ENCODE measurements around the gene GANAB. TPM values are rescaled to one million over a fixed set of nuclear protein-coding genes. Genes with fewer than 3 reads are reported as not detected.
"Not testable (repeated sequence)": the region's sequence is repeated elsewhere in the genome, so short reads cannot be mapped to it uniquely, and the experiment has no call there.

The GANAB gene
- polyA plus RNA-seq, 3 donors = 390 to 407 (median 396) TPM

- no peak for DNase-seq (ENCODE audit: low read depth in 3 of 3, low spot score in 2 of 3)
Observed at GRCh38 chr11:62669420-62670161, 23.2 kb upstream of the GANAB start.

- no peak for DNase-seq (ENCODE audit: low read depth in 3 of 3, low spot score in 2 of 3)
Observed at GRCh38 chr11:62667460-62667859, 21.0 kb upstream of the GANAB start.

DNA sequence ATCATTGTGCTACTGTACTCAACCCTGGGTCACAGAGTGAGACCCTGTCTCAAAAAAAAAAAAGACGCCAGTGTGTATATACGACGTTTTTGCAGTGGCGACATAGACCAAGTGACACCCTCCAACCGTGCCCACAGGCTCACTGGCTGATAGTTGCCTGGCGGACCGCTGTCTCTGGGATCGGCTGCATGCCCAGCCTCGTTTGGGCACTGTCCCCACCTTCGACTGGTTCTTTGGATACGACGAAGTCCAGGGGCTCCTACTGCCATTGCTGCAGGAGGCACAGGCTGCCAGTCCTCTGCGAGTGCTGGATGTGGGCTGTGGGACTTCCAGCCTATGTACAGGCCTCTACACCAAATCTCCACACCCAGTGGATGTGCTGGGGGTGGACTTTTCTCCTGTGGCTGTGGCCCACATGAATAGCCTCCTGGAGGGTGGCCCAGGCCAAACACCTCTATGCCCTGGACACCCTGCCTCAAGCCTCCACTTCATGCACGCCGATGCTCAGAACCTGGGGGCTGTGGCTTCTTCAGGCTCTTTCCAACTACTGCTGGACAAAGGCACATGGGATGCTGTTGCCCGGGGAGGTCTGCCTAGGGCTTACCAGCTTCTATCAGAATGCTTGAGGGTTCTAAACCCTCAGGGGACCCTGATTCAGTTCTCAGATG lies 20.0 kb upstream of the GANAB start:
- DNase-seq (ENCODE audit: low read depth in 3 of 3, low spot score in 2 of 3) = no peak

- peak in 1 of 3 donors; percentile 57 for DNase-seq (ENCODE audit: low read depth in 3 of 3, low spot score in 2 of 3)
Observed at GRCh38 chr11:62665599-62666258, 19.3 kb upstream of the GANAB start.

- DNase-seq (ENCODE audit: low read depth in 3 of 3, low spot score in 2 of 3) = peak; percentile 90 to 91 (median 91)
Observed at GRCh38 chr11:62665075-62665598, 18.7 kb upstream of the GANAB start, which contains the start of the genes C11orf98 and CSKMT. Gene C11orf98 (minus strand): TSS chr11:62665210. CDS start chr11:62665169, 41 bp downstream. Gene CSKMT (plus strand): TSS chr11:62665312. CDS start chr11:62665880, 568 bp downstream.

DNA sequence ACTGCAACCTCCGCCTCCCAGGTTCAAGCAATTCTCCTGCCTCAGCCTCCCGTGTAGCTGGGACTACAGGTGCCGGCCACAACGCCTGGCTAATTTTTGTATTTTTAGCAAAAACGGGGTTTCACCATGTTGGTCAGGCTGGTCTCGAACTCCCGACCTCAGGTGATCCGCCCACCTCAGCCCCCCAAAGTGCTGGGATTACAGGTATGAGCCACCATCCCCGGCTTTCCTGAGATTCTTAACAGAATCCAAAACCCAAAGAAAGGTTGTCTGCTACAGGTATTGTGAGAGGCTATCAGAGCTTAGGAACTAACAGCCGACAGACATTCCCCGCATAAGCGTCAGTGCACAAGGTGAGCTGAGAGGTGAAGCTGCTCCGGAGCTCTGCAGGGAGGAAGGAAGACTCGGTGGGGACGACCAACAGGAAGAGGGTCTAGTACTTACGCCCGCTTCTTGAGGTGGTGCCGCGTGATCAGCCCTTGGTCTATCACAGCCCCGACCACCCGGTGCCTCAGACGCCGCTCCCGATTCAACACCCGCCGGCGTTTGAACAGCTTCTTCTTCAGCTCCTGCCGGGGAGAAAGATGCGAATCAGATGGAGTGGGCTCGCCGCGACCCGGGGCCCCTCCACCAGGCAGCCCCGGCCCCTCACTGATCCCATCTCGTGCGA lies 18.1 kb upstream of the GANAB start:
- peak in 1 of 3 donors; percentile 68 for DNase-seq (ENCODE audit: low read depth in 3 of 3, low spot score in 2 of 3)

GRCh38 chr11:62656796-62657429 lies 10.5 kb upstream of the GANAB start:
- DNase-seq (ENCODE audit: low read depth in 3 of 3, low spot score in 2 of 3) = no peak

DNA sequence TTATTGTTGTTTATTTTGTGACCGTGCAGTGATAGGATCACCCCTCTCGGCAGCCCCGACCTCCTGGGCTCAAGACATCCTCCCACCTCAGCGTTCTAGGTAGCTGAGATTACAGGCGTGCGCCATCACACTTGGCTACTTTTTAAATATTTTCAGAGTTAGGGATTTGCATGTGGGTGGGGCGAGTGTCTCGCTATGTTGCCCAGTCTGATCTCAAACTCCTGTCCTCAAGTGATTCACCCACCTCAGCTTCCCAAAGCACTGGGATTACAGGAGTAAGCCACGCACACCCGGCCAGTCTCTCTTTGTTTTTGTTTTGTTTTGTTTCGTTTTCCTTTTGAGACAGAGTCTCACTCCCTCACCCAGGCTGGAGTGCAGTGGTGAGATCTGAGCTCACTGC lies 7.9 kb upstream of the GANAB start:
- DNase-seq (ENCODE audit: low read depth in 3 of 3, low spot score in 2 of 3) = no peak

DNA sequence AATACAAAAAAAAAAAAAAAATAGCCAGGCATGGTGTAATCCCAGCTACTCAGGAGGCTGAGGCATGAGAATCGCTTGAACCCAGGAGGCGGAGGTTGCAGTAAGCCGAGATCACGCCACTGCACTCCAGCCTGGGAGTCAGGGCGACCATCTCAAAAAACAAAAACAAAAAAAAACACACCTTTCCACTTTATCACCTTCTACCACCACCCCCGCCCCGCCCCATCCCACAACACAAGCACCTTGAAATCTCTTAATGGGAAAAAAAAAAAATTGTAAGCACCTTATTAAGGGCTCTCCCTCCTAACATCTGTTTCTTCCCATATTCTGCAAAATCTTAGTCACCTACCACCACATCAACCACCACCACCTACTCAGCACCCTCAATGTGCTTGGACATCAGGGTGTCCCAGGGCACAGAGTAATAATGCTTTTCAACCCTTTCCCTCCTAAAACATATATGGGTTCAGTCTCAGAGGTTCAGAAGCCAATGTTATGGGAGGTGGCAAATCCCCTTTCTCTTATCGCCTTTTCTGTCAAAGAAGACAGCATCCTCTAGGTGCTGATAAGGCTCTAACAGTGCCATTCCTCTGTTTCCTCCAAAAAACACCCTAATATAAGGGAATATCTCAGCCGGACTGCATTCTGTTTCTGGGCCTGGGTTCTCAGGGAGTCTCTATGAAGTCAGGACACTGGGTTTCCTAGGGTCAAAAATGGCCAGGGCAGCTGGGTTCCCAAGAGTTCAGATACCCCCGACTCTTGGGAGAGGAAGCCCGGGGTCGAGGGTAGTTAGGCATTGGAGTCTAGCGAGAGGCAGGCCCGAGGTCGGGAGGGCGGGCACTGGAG lies 6.0 kb upstream of the GANAB start:
- DNase-seq (ENCODE audit: low read depth in 3 of 3, low spot score in 2 of 3) = no peak

DNA sequence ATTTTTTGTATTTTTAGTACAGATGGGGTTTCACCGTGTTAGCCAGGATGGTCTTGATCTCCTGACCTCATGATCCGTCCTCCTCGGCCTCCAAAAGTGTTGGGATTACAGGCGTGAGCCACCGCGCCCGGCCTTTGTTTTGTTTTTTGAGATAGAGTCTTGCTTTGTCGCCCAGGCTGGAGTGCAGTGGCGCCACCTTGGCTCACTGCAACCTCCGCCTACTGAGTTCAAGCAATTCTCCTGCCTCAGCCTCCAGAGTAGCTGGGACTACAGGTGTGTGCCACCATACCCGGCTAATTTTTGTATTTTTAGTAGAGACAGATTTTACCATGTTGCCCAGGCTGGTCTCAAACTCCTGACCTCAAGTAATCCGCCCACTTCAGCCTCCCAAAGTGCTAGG lies 3.9 kb upstream of the GANAB start:
- DNase-seq (ENCODE audit: low read depth in 3 of 3, low spot score in 2 of 3) = not testable (repeated sequence)

- DNase-seq (ENCODE audit: low read depth in 3 of 3, low spot score in 2 of 3) = no peak
Observed at GRCh38 chr11:62649486-62649885, 3.1 kb upstream of the GANAB start.

- DNase-seq (ENCODE audit: low read depth in 3 of 3, low spot score in 2 of 3) = no peak
Observed at GRCh38 chr11:62648967-62649364, 2.6 kb upstream of the GANAB start.

DNA sequence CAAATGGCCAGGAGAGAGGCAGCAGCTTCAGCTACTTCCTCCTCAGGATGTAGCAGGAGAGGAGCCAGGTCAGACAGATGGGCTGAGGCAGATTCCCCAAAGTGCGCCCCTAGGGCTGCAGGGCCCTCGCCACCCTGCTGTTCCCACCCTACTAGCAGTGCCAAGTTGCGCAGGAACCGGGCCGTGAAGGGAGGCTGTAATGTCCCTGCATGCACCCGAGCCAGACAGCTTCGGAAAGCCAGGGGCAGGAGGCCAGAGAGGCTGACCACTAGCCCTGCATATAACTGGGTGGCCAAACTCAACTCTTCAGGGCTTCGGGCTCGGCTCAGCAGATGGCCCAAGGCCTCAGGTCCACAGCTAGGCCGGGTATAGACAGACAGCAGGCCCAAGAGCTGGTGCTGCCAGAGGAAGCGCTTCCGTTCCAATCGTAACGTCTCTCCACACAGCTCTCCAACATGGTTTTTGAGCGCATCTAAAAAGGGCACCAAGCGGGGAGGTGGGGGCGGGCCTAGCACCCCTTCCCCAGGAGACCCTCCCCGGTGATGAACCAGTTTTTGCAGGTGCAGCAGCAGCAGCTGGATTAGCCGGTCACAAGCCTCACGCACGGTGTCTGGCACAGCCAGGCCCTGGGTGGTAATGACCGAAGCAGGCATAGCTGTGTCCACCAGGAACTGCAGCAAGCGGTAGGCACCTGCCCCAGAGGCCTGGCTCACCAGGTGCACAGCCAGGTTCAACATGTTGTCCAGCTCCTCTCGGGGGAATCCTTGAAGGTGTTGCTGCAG lies 2.0 kb upstream of the GANAB start:
- no peak for DNase-seq (ENCODE audit: low read depth in 3 of 3, low spot score in 2 of 3)

GRCh38 chr11:62647609-62648005 lies 1.2 kb upstream of the GANAB start:
- DNase-seq (ENCODE audit: low read depth in 3 of 3, low spot score in 2 of 3) = no peak

GRCh38 chr11:62646825-62647608 lies 604 bp upstream of the GANAB start:
- DNase-seq (ENCODE audit: low read depth in 3 of 3, low spot score in 2 of 3) = no peak

- DNase-seq (ENCODE audit: low read depth in 3 of 3, low spot score in 2 of 3) = no peak
Observed at GRCh38 chr11:62645671-62645945, 805 bp downstream of the GANAB start.

- DNase-seq (ENCODE audit: low read depth in 3 of 3, low spot score in 2 of 3) = no peak
Observed at GRCh38 chr11:62644220-62644619, 2.2 kb downstream of the GANAB start.

GRCh38 chr11:62632492-62632891 lies 13.9 kb downstream of the GANAB start:
- DNase-seq (ENCODE audit: low read depth in 3 of 3, low spot score in 2 of 3) = no peak

All from right renal cortex interstitium (tissue), 3 donors.